ENCODE data around the gene CLDN14.

DNA sequence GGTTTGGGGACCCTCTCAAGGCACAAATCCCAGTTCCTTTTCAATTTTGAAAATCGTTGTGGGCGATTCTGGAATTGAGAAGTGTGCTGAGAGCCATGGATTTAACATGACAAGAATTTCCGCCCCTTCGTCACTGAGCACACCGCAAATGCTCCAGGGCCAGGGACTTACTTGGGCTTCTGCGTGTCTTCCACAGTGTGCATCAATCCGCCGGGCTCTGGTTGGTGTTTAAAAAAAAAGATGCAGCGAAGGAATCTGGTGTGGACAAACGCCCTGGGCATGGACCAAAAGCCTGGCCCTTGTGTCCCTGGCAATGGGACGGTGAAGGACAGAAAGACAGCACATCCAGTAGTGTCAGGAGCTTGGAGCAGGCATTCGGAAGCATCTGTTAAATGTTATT lies 696 bp upstream of the CLDN14 start:
- TF ChIP-seq, protein P1, sequence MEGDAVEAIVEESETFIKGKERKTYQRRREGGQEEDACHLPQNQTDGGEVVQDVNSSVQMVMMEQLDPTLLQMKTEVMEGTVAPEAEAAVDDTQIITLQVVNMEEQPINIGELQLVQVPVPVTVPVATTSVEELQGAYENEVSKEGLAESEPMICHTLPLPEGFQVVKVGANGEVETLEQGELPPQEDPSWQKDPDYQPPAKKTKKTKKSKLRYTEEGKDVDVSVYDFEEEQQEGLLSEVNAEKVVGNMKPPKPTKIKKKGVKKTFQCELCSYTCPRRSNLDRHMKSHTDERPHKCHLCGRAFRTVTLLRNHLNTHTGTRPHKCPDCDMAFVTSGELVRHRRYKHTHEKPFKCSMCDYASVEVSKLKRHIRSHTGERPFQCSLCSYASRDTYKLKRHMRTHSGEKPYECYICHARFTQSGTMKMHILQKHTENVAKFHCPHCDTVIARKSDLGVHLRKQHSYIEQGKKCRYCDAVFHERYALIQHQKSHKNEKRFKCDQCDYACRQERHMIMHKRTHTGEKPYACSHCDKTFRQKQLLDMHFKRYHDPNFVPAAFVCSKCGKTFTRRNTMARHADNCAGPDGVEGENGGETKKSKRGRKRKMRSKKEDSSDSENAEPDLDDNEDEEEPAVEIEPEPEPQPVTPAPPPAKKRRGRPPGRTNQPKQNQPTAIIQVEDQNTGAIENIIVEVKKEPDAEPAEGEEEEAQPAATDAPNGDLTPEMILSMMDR (IDR thresholded peaks at IDR 0.05): no peak
- TF ChIP-seq POLR2AphosphoS5 (IDR thresholded peaks at IDR 0.05): no peak

Data from esophagus muscularis mucosa (tissue), 3 donors.